ENCODE results near the gene PRSS33. TPM values are rescaled to one million over a fixed set of nuclear protein-coding genes. Genes with fewer than 3 reads are reported as not detected.
A peak's percentile ranks its signal among the peaks of the same experiment; 100 is the strongest.

Gene PRSS33
- total RNA-seq, 4 donors from 2014 or later, result not detected

- H3K9me3 ChIP-seq, result no peaks in the 10 kb centered on the region
- H3K4me1 ChIP-seq, result peaks cover 0 to 19% (median 6%) of the 10 kb centered on the region in 3 donors
- H3K27me3 ChIP-seq, result no peaks in the 10 kb centered on the region
- H3K27ac ChIP-seq, result no peak overlapping the region
- DNase-seq, result no peak
- intact Hi-C loops (cut with DNase I), result no loop called here
- TF ChIP-seq CTCF (IDR thresholded peaks at IDR 0.05), result no peak
- TF ChIP-seq POLR2A (IDR thresholded peaks at IDR 0.05), result no peak
- 97 to 100% methylated on average over 4 to 14 of the region's 42 CpGs for WGBS, 2 donors
- peaks cover 68 to 100% (median 94%) of the 10 kb centered on the region in 3 donors for H3K36me3 ChIP-seq
- H3K4me3 ChIP-seq, result no peak overlapping the region
Measured at GRCh38 chr16:2761886-2762583, 25.3 kb downstream of the PRSS33 start.

- peaks cover 62 to 100% (median 88%) of the 10 kb centered on the region in 3 donors for H3K36me3 ChIP-seq
- no peak for DNase-seq
- intact Hi-C loops (cut with DNase I), result no loop called here
Measured at GRCh38 chr16:2761472-2761871, 25.9 kb downstream of the PRSS33 start.

GRCh38 chr16:2757344-2757743 is 30.0 kb downstream of the PRSS33 start:
- no peak for DNase-seq
- peaks cover 21 to 52% (median 28%) of the 10 kb centered on the region in 3 donors for H3K4me1 ChIP-seq
- H3K9me3 ChIP-seq, result no peaks in the 10 kb centered on the region
- no peak overlapping the region for H3K27ac ChIP-seq
- TF ChIP-seq POLR2A (IDR thresholded peaks at IDR 0.05), result no peak
- TF ChIP-seq CTCF (IDR thresholded peaks at IDR 0.05), result no peak
- no peaks in the 10 kb centered on the region for H3K27me3 ChIP-seq
- WGBS, 2 donors, result 74 to 79% methylated on average over 11 of the region's 11 CpGs
- intact Hi-C loops (cut with DNase I), result no loop called here
- no peak overlapping the region for H3K4me3 ChIP-seq
- H3K36me3 ChIP-seq, result peaks cover 33 to 62% (median 50%) of the 10 kb centered on the region in 3 donors

More at GRCh38 chr16:2761472-2761871, 25.9 kb downstream of the PRSS33 start:
- TF ChIP-seq POLR2A (IDR thresholded peaks at IDR 0.05), result no peak
- no peak for TF ChIP-seq CTCF (IDR thresholded peaks at IDR 0.05)
- H3K27ac ChIP-seq, result no peak overlapping the region
- H3K27me3 ChIP-seq, result no peaks in the 10 kb centered on the region
- 93 to 94% methylated on average over 10 of the region's 10 CpGs for WGBS, 2 donors
- no peaks in the 10 kb centered on the region for H3K9me3 ChIP-seq
- peaks cover 1 to 23% (median 9%) of the 10 kb centered on the region in 3 donors for H3K4me1 ChIP-seq
- no peak overlapping the region for H3K4me3 ChIP-seq

GRCh38 chr16:2756288-2757015 is 30.9 kb downstream of the PRSS33 start:
- H3K36me3 ChIP-seq, result peaks cover 26 to 54% (median 41%) of the 10 kb centered on the region in 3 donors
- no peak for DNase-seq
- 70 to 76% methylated on average over 9 to 27 of the region's 30 CpGs for WGBS, 2 donors
- intact Hi-C loops (cut with DNase I), result no loop called here
- TF ChIP-seq POLR2A (IDR thresholded peaks at IDR 0.05), result no peak
- no peak for TF ChIP-seq CTCF (IDR thresholded peaks at IDR 0.05)
- no peaks in the 10 kb centered on the region for H3K27me3 ChIP-seq
- peak overlapping the region in 1 of 4 donors; percentile 81 for H3K4me3 ChIP-seq
- H3K9me3 ChIP-seq, result no peaks in the 10 kb centered on the region
- H3K27ac ChIP-seq, result no peak overlapping the region
- peaks cover 26 to 58% (median 33%) of the 10 kb centered on the region in 3 donors for H3K4me1 ChIP-seq

- Histone ChIP-seq H3K36me3 (peaks cover 15 to 41% (median 28%) of the 10 kb centered on the region in 3 donors), H3K9me3 (no peaks in the 10 kb centered on the region), H3K27me3 (no peaks in the 10 kb centered on the region), H3K4me3 (peak overlapping the region in 3 of 4 donors; percentile 81 to 96 (median 86)), H3K27ac (peak overlapping the region in 1 of 4 donors; percentile 98), H3K4me1 (peaks cover 30 to 66% (median 38%) of the 10 kb centered on the region in 3 donors)
- DNase-seq, result no peak
- intact Hi-C loops (cut with DNase I), result no loop called here
- WGBS, 2 donors, result 15% methylated on average over 3 of the region's 3 CpGs
- TF ChIP-seq CTCF (IDR thresholded peaks at IDR 0.05), result no peak
- TF ChIP-seq POLR2A (IDR thresholded peaks at IDR 0.05), result no peak
Measured at GRCh38 chr16:2755158-2755557, 32.2 kb downstream of the PRSS33 start.
